HepG2 (cell line): ENCODE results near the gene ATG2A. TPM values are rescaled to one million over a fixed set of nuclear protein-coding genes. Genes with fewer than 3 reads are reported as not detected.

ENCODE experiments used
- HHEX ChIP-seq: IDR thresholded peaks from 2 replicates; pipeline ENCODE4 v1.6.1; 2016; ENCODE audit warnings: control low read depth
- MXD3 ChIP-seq: IDR thresholded peaks from 2 replicates; pipeline ENCODE4 v1.6.1; 2016; ENCODE audit warnings: mild to moderate bottlenecking, missing biosample characterization, missing genetic modification reagents
- SNAPC4 ChIP-seq: sonication (generic); formaldehyde crosslinking; IDR thresholded peaks from 2 replicates; pipeline ENCODE4 v1.4.0; 2020; ENCODE audit warnings: mild to moderate bottlenecking, missing genetic modification reagents
- SOX6 ChIP-seq, 2 experiments: fragments of 450-650 bp in 1 of 2; sonication (generic) in 1 of 2; formaldehyde crosslinking in 1 of 2; IDR thresholded peaks; 2 replicates each; pipeline versions ENCODE4 v1.4.0 to v1.6.1; 2017 to 2020; ENCODE audit warnings: antibody characterized with exemption in 1 of 2, mild to moderate bottlenecking in 1 of 2, missing genetic modification reagents in 1 of 2
- SUZ12 ChIP-seq: fragments of 150-350 bp; IDR thresholded peaks from 2 replicates; pipeline ENCODE4 v1.6.1; 2014; ENCODE audit warnings: low read depth, low read length
- TEAD3 ChIP-seq: optimal IDR thresholded peaks from 2 replicates; pipeline ENCODE3; 2016; ENCODE audit warnings: borderline replicate concordance
- TRIM24 ChIP-seq: sonication (generic); formaldehyde crosslinking; IDR thresholded peaks from 2 replicates; pipeline ENCODE4 v1.8.0; 2022; ENCODE audit warnings: mild to moderate bottlenecking, missing genetic modification reagents
- ZFP41 ChIP-seq: sonication (generic); formaldehyde crosslinking; IDR thresholded peaks from 2 replicates; pipeline ENCODE4 v1.4.0; 2020; ENCODE audit warnings: mild to moderate bottlenecking, missing genetic modification reagents, borderline replicate concordance
- ZMYM3 ChIP-seq: sonication (generic); formaldehyde crosslinking; IDR thresholded peaks from 2 replicates; pipeline ENCODE4 v1.5.1; 2020; ENCODE audit warnings: mild to moderate bottlenecking, missing genetic modification reagents
- ZNF318 ChIP-seq: sonication (generic); formaldehyde crosslinking; IDR thresholded peaks from 2 replicates; pipeline ENCODE4 v1.4.0; 2020; ENCODE audit warnings: mild to moderate bottlenecking, missing genetic modification reagents
- ZNF557 ChIP-seq: sonication (generic); formaldehyde crosslinking; IDR thresholded peaks from 2 replicates; pipeline ENCODE4 v1.4.0; 2020; ENCODE audit warnings: missing genetic modification reagents
- ZNF710 ChIP-seq: sonication (generic); formaldehyde crosslinking; IDR thresholded peaks from 2 replicates; pipeline ENCODE4 v1.5.0; 2020; ENCODE audit warnings: mild to moderate bottlenecking, missing genetic modification reagents, borderline replicate concordance
- polyA plus RNA-seq, 8 experiments: library from polyadenylated mRNA; depleted of rRNA in 3 of 8; stranded (reverse) in 7 of 8; unstranded in 1 of 8; fragments of >200 nt; fragmentation: Illumina TruSeq in 4 of 8; extraction: Trizol in 4 of 8; gene quantifications; 2 replicates each; pipeline versions ENCODE4 v1.2.1 to v1.2.3, GENCODE V29; 2011 to 2016; ENCODE audit warnings: low read depth in 4 of 8, missing spikeins in 1 of 8, mixed read lengths in 1 of 8; ENCODE audit not compliant: insufficient read depth in 1 of 8
- total RNA-seq, 5 experiments: library from RNA; depleted of rRNA; stranded (reverse); fragments of >200 nt; fragmentation: Illumina TruSeq; extraction: Trizol; gene quantifications; 2 replicates each; pipeline ENCODE4 v1.2.3, GENCODE V29; 2016; ENCODE audit warnings: low read depth in 1 of 5

ATG2A gene
- total and polyA plus RNA-seq, 2 of the 13 experiments (the other 11 are each of a cell fraction or from before 2014, with no cell fraction given): 6.7 to 8.0 TPM

- TF ChIP-seq ZNF318 (CRISPR knock-in tag) (no peak), HHEX (CRISPR knock-in tag) (no peak), ZMYM3 (CRISPR knock-in tag) (no peak), ZNF710 (CRISPR knock-in tag) (no peak), ZNF557 (CRISPR knock-in tag) (no peak), SOX6 (IDR thresholded peaks at IDR 0.05) (no peak), SOX6 (CRISPR knock-in tag; IDR thresholded peaks at IDR 0.05) (no peak), SNAPC4 (CRISPR knock-in tag) (no peak), TEAD3 (CRISPR knock-in tag) (peak; percentile 19), SUZ12 (no peak), MXD3 (CRISPR knock-in tag) (no peak), ZFP41 (CRISPR knock-in tag) (0 out of 2 replicates have a peak, but pooled peaks have one; percentile 23), TRIM24 (no peak)
These were observed 17.8 kb upstream of the ATG2A start (continued) for GRCh38 chr11:64934682-64935358.
